HG02885 (cell line): ENCODE results near the gene PRADC1.
"Not testable (repeated sequence)": the region's sequence is repeated elsewhere in the genome, so short reads cannot be mapped to it uniquely, and the experiment has no call there.

Experiments used
- ATAC-seq: cut with Tn5 transposase; IDR thresholded peaks from one replicate; pipeline ENCODE4 v1.9.1; 2021; ENCODE audit warnings: mild to moderate bottlenecking; ENCODE audit not compliant: unreplicated experiment, poor library complexity

Gene PRADC1

DNA sequence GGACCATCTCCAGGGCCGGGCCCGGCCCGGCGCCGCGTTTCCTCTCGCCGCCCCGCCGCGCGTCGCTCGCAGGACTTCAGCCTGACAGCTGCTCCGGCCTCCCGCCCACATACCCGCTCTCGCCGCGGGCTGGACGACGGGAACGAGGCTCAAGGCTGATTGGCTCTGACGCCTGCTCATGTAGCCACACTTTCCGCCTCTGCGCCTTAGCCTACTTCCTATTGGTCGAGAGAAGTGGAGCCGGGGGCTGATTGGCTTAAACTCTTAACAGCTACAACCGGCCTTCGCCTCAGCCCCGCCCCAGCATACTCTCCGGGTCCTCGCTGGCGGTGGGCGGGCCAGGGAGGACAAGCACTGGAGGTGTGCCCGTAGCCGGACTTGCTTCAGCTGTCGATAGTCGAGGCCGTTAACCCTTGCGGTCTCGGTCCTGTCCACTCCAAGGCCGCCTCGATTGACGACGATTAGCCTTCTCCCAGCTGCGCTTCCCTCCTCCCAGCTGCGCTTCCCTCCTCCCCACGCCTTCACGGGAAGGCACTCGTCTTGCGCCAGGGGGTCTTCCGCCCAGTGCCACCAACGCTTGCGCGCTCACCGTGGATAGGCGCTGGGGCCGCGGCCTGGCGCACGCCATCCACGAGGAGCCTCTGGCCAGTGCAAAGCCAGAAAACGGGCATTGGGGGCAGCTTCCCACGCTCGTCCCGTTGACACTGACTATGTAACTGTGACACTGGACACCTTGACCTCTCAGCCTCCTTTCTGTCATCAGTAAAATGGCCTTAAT is at the start of gene PRADC1:
PRADC1 (minus strand) TSS at position 86 of the 778 bp plus-strand sequence; CDS start at position 7, 79 bp downstream.
- ATAC-seq = peak; percentile 92

DNA sequence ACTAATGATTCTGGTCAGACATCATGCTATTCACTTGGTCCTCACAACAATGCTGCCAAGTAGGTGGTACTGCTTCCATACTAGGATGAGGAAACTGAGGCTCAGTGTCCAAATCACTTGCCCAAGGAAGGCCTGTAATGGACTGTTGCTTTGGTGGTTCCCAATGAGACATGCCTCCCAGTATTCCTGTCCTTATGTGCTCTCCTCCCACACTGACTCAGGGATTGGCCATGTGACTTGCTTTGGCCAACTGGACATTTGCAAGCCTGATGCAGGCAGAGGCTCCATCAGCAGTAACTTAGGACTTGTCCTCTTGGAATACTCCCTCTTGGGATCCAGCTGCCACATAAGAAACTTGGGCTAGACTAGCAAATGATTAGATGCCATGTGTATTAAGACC is 48.2 kb upstream of the PRADC1 start:
- ATAC-seq = no peak

DNA sequence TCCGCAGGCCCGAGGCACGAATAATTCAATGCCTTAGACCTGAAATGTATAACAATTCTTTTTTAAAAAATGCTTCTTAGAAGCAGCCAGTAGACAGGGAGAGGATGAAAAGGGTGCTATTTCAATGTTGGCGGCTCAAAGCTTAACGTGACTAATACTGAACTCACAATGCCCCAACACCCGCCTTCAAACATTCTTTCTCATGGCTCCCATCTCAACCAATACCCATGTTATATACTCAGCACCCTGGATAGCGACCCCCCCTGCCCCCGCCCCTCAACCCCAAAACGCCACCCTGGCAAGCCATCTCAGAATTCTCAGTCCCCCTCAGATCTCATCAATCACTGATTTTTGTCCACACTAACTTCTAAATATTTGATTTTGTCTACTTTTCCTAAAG is 46.8 kb upstream of the PRADC1 start:
- no peak for ATAC-seq

DNA sequence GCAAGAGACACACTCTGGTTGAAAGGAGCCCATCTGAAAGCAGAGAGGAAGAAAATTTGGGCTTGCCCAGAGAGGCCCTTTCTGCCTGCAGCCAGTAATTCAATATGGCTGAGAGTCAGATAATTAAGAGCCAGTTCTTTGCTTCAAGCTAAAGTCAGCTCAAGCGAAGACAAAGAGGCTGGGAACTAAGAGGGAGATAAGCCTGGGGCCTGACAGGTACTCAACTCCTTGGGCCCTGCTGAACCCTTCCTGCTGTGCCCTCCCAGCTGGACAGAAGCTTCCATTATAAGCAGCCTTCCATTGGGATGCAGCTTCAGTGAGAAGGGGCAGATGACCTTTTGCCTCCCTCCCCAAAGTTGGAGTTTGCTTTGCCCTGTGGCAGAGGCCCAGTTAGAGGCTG is 39.2 kb upstream of the PRADC1 start:
- ATAC-seq = no peak

DNA sequence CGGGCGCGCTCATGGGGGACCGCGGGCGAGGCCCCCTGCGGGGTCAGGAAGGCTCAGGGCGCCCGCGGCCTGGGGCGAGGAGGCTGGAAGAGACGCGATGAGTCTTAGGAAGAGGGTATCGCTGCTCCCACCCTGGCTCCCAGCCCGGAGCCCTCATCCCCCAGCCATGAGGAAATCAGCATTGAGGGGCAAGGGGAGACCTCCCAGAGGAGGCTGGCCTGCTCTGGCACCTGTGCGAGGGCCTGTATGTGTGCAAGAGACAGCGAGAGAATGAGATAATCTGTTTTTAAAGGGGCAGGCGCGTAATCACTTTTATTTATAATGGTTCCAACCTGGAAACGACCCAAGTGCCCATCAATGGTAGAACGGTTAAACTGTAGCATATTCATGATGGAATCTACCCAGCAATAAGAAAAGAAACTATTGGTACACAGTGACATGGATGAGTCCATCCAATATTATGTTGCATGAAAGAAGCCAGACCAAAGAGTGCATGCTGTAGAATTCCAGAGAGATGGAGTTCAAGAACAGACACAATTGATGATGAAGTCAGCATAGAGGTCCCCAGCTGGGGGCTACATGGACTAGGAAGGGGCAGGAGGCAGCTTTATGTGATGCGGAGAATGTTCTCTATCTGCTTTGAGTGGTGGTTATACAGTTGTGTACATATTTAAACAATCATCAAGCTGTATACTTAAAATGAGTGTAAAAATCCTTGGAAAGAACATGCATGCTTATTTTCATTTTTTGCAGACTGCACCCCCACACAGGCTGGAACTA is 36.8 kb upstream of the PRADC1 start:
- ATAC-seq = no peak

DNA sequence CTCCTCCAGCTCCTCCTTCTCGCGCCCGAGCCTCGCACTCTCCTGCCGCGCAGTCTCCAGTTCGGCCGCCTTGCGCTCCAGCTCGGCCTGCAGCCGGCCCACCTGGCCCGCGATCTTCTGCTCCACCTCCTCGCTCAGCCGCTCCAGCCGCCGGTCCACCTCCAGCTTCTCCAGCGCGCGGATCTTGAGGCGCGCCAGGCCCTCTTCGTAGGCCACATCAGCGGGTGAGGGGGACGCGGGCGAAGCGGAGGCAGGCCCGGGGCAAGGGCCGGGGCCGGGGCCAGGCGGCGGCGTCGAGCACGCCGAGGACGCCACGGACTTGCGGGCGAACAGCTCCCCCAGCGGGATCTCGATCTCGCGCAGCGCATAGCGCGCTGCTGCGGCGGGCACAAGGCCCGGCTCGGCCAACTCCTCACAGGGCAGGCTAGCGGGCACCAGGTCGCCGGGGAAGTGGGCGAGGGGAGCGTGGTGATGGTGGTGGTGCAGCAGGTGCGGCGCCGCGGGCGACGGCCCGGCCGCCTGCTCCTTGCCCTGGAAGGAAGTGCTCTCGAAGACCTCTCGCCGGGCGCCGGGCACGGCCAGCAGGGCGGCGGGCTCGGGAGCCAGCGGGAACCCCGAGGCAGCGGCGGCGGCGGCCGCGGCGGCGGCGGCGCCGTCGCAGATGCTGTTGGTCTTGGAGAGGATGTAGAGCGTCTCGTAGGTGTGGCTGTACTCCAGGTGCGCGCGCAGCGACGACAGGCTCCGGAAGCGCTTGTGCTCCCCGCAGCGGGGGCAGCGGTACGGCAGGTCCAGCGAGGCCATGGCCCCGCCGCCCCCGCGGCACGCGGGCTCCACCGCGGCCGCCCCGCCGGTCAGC is 36.0 kb upstream of the PRADC1 start:
- no peak for ATAC-seq

DNA sequence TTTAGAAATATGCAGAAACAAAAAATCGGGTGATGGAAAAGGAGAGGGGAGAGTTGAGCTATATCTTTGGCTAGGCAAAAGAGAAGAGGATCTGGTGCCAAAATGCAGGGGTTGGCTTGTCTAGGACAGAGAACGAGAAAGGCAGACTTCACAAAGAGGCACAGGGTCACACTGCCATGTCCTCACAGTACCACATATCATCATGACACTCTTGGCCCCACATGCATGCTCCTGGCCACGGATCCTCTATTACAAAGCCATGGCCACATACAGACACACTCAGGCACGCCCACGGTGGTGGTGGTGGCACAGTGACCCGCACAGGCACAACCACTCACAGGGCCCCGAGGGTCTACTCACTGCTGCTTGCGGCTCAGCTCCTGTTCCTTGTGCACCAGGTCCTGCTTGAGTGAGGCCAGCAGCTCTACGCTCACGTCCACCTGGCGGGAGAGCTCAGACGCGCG is 35.4 kb upstream of the PRADC1 start:
- ATAC-seq = no peak

DNA sequence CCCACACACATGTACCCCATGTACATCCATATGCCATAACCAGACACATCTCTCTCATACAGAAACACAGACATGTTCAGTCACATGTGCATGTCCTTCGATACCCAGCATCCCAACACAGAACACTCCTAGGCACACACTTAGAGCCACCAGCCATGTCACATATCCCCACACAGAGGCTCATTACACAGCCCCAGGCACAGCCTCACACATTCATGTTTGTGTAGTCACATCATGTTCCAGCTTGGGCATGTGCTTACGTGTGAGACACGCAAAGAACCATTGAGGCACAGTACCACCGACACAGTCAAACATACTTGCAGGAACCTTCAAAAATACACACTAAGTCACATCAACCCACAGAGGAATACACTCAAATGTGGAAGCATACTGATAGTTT is 34.0 kb upstream of the PRADC1 start:
- no peak for ATAC-seq

DNA sequence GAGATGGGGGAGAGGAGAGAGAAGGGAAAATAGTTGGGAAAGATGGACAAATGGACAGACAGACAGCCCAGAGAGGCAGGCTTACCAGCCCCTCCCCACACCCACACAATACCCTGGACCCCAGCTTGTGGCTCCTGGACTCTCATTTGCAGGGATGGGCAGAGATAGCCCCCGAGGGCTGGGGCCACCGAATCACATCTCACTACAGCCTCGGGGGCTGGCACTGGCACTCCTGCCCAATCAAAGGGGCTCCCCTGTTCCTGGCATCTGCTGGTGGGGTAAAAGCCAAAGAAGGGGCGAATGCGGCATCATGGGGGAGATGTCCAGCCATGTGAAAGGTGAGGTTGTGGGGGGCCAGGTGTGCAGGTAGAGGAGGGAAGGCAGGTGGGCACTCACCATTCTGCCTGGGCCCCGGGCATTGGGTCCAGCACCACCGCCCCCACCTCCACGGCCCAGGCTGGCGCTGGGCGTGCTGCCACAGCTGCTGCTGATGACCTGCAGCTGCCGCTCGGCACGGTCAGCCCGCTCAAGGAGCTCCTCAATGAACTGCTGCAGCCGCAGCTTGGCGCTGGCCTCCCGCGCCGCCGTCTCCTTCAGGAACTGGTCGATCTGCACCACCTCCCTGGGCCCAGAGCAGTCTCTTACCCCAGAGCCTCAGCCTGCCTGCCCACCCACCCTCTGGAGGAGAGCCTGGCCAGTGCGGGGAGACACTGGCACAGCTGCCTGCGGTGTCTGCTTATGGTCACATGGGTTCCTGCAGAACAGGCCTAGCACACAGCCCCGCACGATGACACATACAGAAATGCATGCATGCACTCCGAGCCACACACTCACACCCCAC is 33.2 kb upstream of the PRADC1 start:
- ATAC-seq = no peak

DNA sequence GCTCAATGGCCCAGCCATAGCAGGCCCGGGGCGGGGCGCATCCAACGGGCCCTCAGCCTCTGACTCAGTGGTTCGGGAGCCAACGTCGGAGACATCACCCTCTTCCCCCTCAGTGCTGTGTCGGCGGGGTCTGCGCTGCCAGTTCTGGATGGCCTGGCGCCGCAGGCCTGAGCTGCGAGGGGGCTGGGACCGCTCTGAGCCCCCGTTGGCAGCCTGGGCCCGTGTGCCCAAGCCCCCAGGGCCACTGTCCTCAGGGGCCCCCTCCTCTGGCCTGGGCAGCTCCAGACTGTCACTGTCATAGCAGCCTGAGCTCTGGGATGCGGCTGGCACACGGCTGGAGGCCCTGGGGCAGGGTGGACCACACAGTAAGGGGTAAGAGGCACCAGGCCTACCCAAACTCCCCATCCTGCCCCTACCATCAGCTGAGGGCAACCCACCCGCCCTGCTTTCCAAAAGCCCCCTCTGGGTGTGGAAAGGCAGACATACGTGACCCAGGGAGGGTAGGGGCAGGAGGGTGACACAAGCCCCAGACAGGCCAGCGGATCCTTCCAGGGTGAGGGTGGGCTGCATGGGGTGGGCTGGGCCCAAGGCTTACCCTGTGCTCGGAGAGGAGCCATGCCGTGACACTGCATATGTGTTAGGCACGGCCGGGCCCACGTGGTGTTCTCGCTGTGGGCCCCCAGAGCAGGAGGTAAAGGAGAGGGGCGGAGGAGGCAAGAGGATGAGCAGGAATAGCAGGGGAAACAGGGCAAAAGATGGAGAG is 32.4 kb upstream of the PRADC1 start:
- no peak for ATAC-seq

DNA sequence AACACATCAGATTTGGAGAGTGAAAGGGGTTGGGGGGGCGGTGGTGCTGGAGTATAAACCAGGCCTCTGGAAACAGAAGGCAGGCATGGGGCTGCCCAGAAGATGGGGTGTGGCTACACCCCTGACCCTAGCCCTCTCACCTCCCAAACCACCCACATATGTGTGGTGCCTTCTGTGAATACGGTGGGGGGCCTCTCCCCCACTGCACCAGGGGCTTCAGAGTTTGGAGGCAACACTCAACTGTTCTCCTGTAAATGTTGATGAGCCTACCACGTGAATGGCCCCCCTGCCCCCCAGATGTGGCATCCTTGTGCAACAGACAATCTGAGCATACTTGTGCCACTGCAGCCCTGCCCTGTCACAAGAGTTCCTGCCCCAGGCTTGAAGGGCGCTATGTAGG is 31.7 kb upstream of the PRADC1 start:
- no peak for ATAC-seq

DNA sequence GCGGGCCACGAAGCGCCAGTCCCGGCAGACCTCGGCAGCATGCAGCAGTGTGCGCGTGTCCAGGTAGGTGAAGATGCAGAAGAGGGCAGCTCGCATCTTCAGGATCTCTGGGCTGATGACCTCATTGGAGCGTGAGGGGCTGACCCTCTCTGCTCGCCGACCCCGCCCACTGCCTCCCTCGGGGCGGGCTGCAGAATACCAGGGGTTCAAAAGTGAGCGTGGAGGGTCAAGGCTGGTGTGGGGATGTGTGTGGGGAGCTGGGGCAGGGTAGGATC is 31.2 kb upstream of the PRADC1 start:
- no peak for ATAC-seq

DNA sequence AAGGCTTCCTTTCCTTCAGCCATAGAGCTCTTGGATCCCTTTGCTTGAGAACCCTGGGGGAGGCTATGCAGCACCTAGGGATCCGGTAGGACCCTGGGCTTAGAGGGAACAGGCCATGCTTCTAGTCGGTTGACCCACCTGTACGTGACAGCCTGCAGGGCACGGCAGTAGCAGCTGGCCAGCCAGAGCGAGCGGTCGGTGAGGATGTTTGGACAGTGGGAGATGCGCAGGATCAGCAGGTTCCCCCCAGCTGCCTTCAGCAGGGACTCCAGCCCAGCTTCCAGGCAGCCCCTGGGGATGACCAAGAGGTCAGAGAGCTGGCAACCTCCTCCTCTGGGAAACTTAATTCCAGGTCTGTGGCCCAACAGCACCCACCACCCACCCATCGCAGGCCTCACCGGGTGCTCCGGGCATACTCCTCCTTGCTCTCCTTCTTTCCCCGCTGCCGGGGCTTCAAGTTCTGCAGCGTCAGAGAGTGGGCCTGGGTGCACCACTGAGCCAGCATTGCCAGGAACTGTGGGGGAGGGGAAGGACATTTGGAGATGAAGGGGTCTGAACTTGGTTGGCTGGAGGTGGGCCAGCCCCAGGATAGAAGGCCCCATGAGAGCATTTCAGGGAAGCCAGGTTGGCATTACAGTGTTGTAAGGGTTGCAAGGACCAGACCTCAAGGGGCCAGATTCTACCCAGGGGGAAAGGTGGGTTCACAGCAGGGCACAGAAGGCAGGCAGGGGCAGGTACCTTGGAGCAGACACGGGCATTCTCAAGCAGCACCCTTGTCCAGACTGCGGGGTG is 30.7 kb upstream of the PRADC1 start:
- ATAC-seq = no peak

DNA sequence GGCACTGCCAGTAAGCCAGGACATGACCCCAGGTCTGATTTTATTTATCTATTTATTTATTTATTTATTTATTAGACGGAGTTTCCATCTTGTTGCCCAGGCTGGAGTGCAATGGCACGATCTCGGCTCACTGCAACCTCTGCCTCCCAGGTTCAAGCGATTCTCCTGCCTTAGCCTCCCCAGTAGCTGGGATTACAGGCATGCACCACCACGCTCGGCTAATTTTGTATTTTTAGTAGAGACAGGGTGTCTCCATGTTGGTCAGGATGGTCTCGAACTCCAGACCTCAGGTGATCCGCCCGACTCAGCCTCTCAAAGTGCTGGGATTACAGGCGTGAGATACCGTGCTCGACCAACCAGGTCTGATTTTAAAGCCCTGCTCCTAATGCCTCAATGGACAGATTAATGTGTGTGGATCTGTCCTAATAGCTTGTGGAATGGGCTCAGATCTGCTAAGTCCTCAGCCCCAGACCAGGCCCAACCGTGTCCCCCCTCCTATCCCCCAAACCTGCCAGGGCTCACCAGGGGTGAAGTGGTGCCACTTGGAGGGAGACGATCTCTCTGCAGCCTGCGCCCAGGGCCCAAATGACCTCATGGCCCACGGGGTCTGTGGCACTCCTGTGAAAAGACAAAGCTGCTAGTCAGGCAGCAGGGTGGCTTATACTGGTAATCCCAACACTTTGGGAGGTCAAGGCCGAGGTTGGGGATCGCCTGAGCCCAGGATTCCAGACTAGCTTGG is 29.8 kb upstream of the PRADC1 start:
- ATAC-seq = not testable (repeated sequence)

DNA sequence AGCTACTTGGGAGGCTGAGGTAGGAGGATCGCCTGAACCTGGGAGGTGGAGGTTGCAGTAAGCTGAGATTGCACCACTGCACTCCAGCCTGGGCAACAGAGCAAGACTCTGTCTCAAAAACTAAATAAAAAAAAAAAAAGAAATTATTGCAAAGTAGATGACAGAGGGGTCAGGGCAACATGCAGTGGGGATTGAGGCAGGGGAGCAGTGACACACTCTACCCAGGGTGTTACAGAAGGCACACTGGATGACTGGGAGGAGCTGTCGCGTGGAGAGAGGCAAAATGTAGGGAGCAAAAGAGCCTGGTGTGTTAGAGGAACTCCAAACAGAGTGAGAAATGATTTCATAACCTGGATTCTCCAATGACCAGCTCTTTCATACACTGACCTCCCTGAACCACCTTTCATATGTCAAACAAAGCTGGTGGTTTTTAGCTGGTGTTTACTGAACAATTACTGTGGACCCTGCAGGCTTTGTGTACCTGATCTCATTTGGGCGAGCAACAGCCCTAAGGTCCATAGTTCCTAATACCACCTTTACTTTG is 29.1 kb upstream of the PRADC1 start:
- ATAC-seq = no peak

DNA sequence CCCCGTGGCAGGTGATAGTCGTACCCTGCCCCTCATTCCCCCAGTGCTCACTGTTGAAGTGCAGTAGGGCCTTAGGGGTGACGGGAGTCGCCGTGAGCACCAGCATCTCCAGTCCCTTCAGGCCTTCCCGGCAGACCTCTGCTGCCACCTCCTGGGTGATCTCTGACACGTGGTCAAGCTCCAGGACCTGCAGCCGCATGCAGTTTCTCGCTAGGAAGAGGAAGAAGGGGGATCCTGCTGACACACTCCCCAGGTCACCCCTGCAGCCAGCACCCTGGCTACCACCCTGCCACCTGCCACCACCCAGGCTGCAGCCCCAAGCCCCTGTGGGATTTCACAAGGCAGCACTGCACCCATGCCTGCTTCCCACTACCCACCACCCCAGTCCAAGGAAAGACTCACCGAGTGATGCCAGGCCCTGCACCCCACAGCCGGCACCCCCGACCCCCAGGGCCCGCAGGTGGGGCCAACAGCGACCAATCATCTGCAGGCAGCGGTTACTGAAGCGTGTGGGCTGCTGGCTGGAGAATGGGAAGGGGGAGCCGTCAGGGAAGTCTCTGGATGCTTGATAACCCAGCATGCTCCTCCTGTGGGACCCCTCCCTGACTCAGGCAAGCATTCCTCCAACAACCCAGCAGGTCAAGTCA is 27.4 kb upstream of the PRADC1 start:
- ATAC-seq = no peak

DNA sequence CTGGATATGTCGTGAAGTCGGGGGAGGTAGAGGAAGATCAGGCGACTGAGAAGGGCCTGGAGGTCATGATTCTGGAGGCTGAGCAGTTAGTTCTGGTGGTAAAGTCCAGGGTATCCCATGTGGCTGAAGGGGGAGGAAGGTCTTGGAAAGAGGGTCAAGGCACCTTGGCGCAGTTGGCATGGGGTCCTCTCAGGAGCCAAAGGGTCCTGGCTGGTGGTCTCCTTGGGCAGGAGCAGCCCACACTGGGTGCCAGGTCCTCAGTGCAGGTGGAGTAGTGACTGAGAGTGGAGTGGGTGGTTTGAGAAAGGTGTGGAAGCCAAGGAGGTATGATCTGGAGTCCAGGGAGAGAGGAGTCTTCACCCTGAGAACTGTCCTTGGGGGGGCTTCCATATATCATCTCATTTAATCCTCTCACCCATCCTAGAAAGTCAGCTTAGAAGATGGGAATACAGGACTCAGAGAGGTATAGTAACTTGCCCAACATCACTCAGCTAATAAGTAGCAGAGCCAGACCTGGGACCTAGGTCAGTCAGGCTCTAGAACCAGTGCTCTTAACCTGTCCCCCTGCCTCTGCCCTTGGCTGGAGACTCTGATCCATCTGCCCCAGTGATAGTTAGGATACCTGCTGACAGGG is 26.8 kb upstream of the PRADC1 start:
- ATAC-seq = no peak
